CD4-positive, CD25-positive, alpha-beta regulatory T cell (primary cell): Measurements from ENCODE around the gene BNIP2. TPM values are rescaled to one million over a fixed set of nuclear protein-coding genes. Genes with fewer than 3 reads are reported as not detected.

Experiments used
- ATAC-seq, 2 donors: fragments of 150-1000 bp; cut with Tn5 transposase; one replicate each; pipeline ENCODE4 v1.10.0; 2021; ENCODE audit warnings: low read depth in 2 of 2, moderate number of reproducible peaks in 2 of 2, moderate library complexity in 1 of 2
- DNase-seq, 3 donors: peaks; one replicate each; pipeline versions ENCODE4 v3.0.0 to v3.0.0-alpha.2; 2012 to 2022; ENCODE audit warnings: mixed read lengths in 1 of 3
- H3K27ac ChIP-seq: one replicate; pipeline ENCODE4 v1.7.0; 2013; ENCODE audit warnings: mild to moderate bottlenecking, low read length; ENCODE audit not compliant: insufficient read depth, poor library complexity, severe bottlenecking
- H3K27me3 ChIP-seq: one replicate; pipeline ENCODE4 v1.7.0; 2013; ENCODE audit warnings: low read length; ENCODE audit not compliant: control insufficient read depth, insufficient read depth
- H3K36me3 ChIP-seq: one replicate; pipeline ENCODE4 v1.7.0; 2013; ENCODE audit warnings: mild to moderate bottlenecking, low read length, moderate library complexity; ENCODE audit not compliant: control insufficient read depth, insufficient read depth
- H3K4me1 ChIP-seq: 2 replicates; pipeline ENCODE4 v1.7.0; 2013; ENCODE audit warnings: mild to moderate bottlenecking, low read length; ENCODE audit not compliant: insufficient read depth, control insufficient read depth, poor library complexity, severe bottlenecking
- H3K4me3 ChIP-seq: one replicate; pipeline ENCODE4 v1.7.0; 2013; ENCODE audit warnings: low read depth, mild to moderate bottlenecking, low read length, moderate library complexity
- H3K9me3 ChIP-seq, 2 experiments: 1 replicate in 1 of 2; 2 replicates in 1 of 2; pipeline ENCODE4 v1.7.0; 2013; ENCODE audit warnings: low read length in 2 of 2, mild to moderate bottlenecking in 1 of 2, moderate library complexity in 1 of 2; ENCODE audit not compliant: control insufficient read depth in 2 of 2
- H3K27ac Mint-ChIP-seq, 3 donors: one replicate each; pipeline ENCODE4 v1.8.0; 2020 to 2022; ENCODE audit warnings: mild to moderate bottlenecking in 3 of 3, mixed read lengths in 3 of 3, moderate library complexity in 2 of 3
- H3K27me3 Mint-ChIP-seq: one replicate; pipeline ENCODE4 v1.8.0; 2022; ENCODE audit warnings: mild to moderate bottlenecking, mixed read lengths
- H3K36me3 Mint-ChIP-seq: one replicate; pipeline ENCODE4 v1.8.0; 2020; ENCODE audit warnings: mixed read lengths
- H3K4me1 Mint-ChIP-seq, 4 donors: one replicate each; pipeline ENCODE4 v1.8.0; 2020 to 2022; ENCODE audit warnings: mixed read lengths in 4 of 4, mild to moderate bottlenecking in 1 of 4
- H3K4me3 Mint-ChIP-seq, 4 donors: one replicate each; pipeline ENCODE4 v1.8.0; 2020 to 2022; ENCODE audit warnings: mild to moderate bottlenecking in 4 of 4, mixed read lengths in 4 of 4, moderate library complexity in 3 of 4
- H3K9me3 Mint-ChIP-seq, 7 donors: one replicate each; pipeline ENCODE4 v1.8.0; 2020 to 2022; ENCODE audit warnings: mixed read lengths in 7 of 7, mild to moderate bottlenecking in 3 of 7, moderate library complexity in 2 of 7
- polyA plus RNA-seq, 4 donors: library from polyadenylated mRNA; unstranded; fragments of 300-500 nt; fragmentation: Illumina TruSeq; gene quantifications; one replicate each; pipeline ENCODE4 v1.2.3, GENCODE V29; 2021
- total RNA-seq: library from RNA; stranded (reverse); gene quantifications from one replicate; pipeline ENCODE4 v1.2.3, GENCODE V29; 2022

BNIP2 gene
- total and polyA plus RNA-seq, 5 donors from 2014 or later = 88.6 to 103 (median 95.0) TPM

- Mint-ChIP-seq H3K4me3 (no peak overlapping the region), H3K4me1 (peaks cover 0 to 2% (median 1%) of the 10 kb centered on the region in 4 donors), H3K27ac (no peak overlapping the region), H3K27me3 (peaks cover 44% of the 10 kb centered on the region), H3K9me3 (no peaks in the 10 kb centered on the region), H3K36me3 (no peaks in the 10 kb centered on the region)
- Histone ChIP-seq H3K27ac (no peak overlapping the region), H3K9me3 (no peaks in the 10 kb centered on the region), H3K4me1 (no peaks in the 10 kb centered on the region), H3K36me3 (no peaks in the 10 kb centered on the region), H3K27me3 (peaks cover 2% of the 10 kb centered on the region), H3K4me3 (no peak overlapping the region)
- ATAC-seq (no peak), DNase-seq (no peak)
Observed at GRCh38 chr15:59721411-59721810, 32.3 kb upstream of the BNIP2 start.

DNA sequence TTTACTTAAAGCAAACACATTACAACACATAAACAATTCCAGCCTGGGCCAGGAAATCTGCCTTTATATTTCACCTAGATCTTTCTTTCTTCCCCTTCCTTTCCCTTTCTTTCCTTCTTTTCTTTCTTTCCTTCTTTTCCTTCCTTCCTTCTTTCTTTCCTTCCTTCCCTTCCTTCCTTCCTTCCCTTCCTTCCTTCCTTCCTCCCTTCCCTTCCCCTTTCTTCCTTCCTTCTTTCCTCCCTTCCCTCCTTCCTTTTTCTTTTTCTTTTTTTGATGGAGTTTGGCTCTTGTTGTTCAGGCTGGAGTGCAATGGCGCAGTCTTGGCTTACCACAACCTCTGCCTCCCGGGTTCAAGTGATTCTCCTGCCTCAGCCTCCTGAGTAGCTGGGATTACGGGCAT, 24.1 kb upstream of the BNIP2 start:
- Histone ChIP-seq H3K4me3 (no peak overlapping the region), H3K9me3 (no peaks in the 10 kb centered on the region), H3K27ac (no peak overlapping the region), H3K36me3 (no peaks in the 10 kb centered on the region), H3K27me3 (no peaks in the 10 kb centered on the region), H3K4me1 (no peaks in the 10 kb centered on the region)
- no peaks in the 10 kb centered on the region for H3K9me3 Mint-ChIP-seq
- no peaks in the 10 kb centered on the region for H3K4me1 Mint-ChIP-seq
- no peak overlapping the region for H3K27ac Mint-ChIP-seq
- DNase-seq (no peak), ATAC-seq (no peak)
- peaks cover 41% of the 10 kb centered on the region for H3K27me3 Mint-ChIP-seq
- H3K36me3 Mint-ChIP-seq = no peaks in the 10 kb centered on the region
- no peak overlapping the region for H3K4me3 Mint-ChIP-seq

DNA sequence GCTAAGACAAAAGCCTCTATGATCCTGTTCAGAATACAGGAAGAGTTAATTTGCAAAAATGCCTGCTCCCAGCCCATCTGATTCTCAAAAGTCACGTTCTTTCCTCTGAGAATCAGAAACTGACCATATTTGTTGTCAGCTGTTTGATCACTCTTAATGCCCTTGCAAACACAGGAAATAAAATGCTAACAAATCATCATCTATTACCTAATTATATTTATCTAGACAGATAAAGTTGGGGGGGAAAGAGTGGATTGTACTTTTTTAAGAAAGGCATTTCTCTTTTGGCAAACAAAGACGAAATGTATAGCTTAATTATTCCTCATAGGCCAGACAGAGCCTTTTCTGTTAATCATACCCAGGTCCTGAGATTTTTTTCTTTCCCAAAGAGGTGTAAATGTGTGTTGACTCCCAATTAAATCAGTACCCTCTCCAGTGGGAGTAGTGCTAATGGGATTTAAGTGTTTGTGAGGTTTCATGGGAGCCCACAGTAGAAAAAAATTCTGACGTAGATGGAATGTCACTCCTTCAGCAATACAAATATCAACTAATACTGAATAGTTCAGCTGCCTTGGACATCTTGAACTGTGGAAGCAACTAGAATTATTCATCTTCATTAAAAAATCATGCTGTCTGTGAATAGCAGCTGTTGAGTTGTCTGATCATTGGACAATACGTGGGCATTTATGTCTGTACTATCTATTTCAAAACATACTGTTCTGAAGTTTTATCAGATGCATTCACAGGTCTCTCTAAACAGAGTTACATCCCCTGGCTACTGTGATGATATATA, 22.5 kb upstream of the BNIP2 start:
- Mint-ChIP-seq H3K9me3 (peaks cover 0 to 5% (median 0%) of the 10 kb centered on the region in 7 donors), H3K27me3 (peaks cover 39% of the 10 kb centered on the region), H3K4me3 (no peak overlapping the region), H3K4me1 (no peaks in the 10 kb centered on the region), H3K27ac (no peak overlapping the region), H3K36me3 (no peaks in the 10 kb centered on the region)
- Histone ChIP-seq H3K9me3 (no peaks in the 10 kb centered on the region), H3K4me1 (no peaks in the 10 kb centered on the region), H3K36me3 (no peaks in the 10 kb centered on the region), H3K4me3 (no peak overlapping the region), H3K27ac (no peak overlapping the region), H3K27me3 (no peaks in the 10 kb centered on the region)
- no peak for ATAC-seq
- DNase-seq = no peak

DNA sequence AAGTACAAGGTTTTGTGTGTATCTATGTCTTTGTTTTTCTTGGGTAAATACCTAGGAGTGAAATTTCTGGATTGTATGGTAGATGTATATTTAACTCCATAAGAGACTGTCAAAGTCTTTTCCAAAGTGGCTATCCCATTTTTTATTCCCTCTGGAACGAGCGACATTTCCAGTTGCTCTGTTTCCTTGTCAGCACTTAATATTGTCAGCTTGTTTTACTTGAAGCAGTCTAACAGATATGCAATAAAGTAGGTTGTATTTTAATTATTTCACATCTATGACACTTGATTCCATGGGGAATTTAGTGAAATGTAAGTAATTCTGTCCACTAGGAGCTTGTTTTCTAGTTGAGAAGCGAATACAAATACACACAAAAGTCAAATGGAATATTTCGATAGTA, 18.5 kb upstream of the BNIP2 start:
- Histone ChIP-seq H3K9me3 (no peaks in the 10 kb centered on the region), H3K27ac (no peak overlapping the region), H3K4me3 (no peak overlapping the region), H3K36me3 (no peaks in the 10 kb centered on the region), H3K27me3 (peaks cover 10% of the 10 kb centered on the region), H3K4me1 (no peaks in the 10 kb centered on the region)
- no peaks in the 10 kb centered on the region for H3K36me3 Mint-ChIP-seq
- peaks cover 48% of the 10 kb centered on the region for H3K27me3 Mint-ChIP-seq
- no peak for DNase-seq
- H3K4me1 Mint-ChIP-seq = no peaks in the 10 kb centered on the region
- H3K9me3 Mint-ChIP-seq = peaks cover 0 to 5% (median 0%) of the 10 kb centered on the region in 7 donors
- H3K4me3 Mint-ChIP-seq = no peak overlapping the region
- ATAC-seq = no peak
- no peak overlapping the region for H3K27ac Mint-ChIP-seq

- Mint-ChIP-seq H3K4me1 (no peaks in the 10 kb centered on the region), H3K36me3 (no peaks in the 10 kb centered on the region), H3K27me3 (peaks cover 52% of the 10 kb centered on the region), H3K4me3 (no peak overlapping the region), H3K9me3 (peaks cover 0 to 5% (median 0%) of the 10 kb centered on the region in 7 donors), H3K27ac (no peak overlapping the region)
- DNase-seq (no peak), ATAC-seq (no peak)
- no peaks in the 10 kb centered on the region for H3K4me1 ChIP-seq
- peaks cover 15% of the 10 kb centered on the region for H3K27me3 ChIP-seq
- no peak overlapping the region for H3K4me3 ChIP-seq
- H3K36me3 ChIP-seq = no peaks in the 10 kb centered on the region
- no peaks in the 10 kb centered on the region for H3K9me3 ChIP-seq
- H3K27ac ChIP-seq = no peak overlapping the region
Observed at GRCh38 chr15:59703979-59704796, 15.1 kb upstream of the BNIP2 start.

- Mint-ChIP-seq H3K4me1 (no peaks in the 10 kb centered on the region), H3K4me3 (no peak overlapping the region), H3K36me3 (no peaks in the 10 kb centered on the region), H3K27me3 (peaks cover 46% of the 10 kb centered on the region), H3K27ac (no peak overlapping the region), H3K9me3 (peaks cover 0 to 3% (median 0%) of the 10 kb centered on the region in 7 donors)
- ATAC-seq (no peak), DNase-seq (no peak)
- peaks cover 17% of the 10 kb centered on the region for H3K27me3 ChIP-seq
- no peaks in the 10 kb centered on the region for H3K36me3 ChIP-seq
- H3K4me1 ChIP-seq = no peaks in the 10 kb centered on the region
- no peak overlapping the region for H3K4me3 ChIP-seq
- H3K27ac ChIP-seq = no peak overlapping the region
- no peaks in the 10 kb centered on the region for H3K9me3 ChIP-seq
Observed at GRCh38 chr15:59702351-59702750, 13.2 kb upstream of the BNIP2 start.

GRCh38 chr15:59701880-59702279, 12.8 kb upstream of the BNIP2 start:
- no peaks in the 10 kb centered on the region for H3K9me3 ChIP-seq
- no peak overlapping the region for H3K27ac ChIP-seq
- H3K4me1 ChIP-seq = no peaks in the 10 kb centered on the region
- no peak for DNase-seq
- Mint-ChIP-seq H3K4me3 (no peak overlapping the region), H3K27ac (peak overlapping the region in 1 of 3 donors; percentile 41), H3K27me3 (peaks cover 41% of the 10 kb centered on the region), H3K36me3 (no peaks in the 10 kb centered on the region), H3K9me3 (no peaks in the 10 kb centered on the region), H3K4me1 (no peaks in the 10 kb centered on the region)
- peaks cover 17% of the 10 kb centered on the region for H3K27me3 ChIP-seq
- no peaks in the 10 kb centered on the region for H3K36me3 ChIP-seq
- no peak for ATAC-seq
- no peak overlapping the region for H3K4me3 ChIP-seq
